SK-N-SH (cell line): Measurements from ENCODE around the gene ARMC6. TPM values are rescaled to one million over a fixed set of nuclear protein-coding genes. Genes with fewer than 3 reads are reported as not detected.
A peak's percentile ranks its signal among the peaks of the same experiment; 100 is the strongest.

Experiments used
- CTCF ChIA-PET: fragments of 300-600, 350-600 bp; formaldehyde crosslinking; extraction: SDS; loops from one replicate; lab custom pipeline; 2021; lab: Yijun Ruan, JAX
- POLR2A ChIA-PET: fragments of 350-600 bp; sonication (Branson Sonifier 250); formaldehyde crosslinking; extraction: SDS; loops from one replicate; lab custom pipeline; 2020; ENCODE audit warnings: antibody characterized with exemption, inconsistent platforms; lab: Yijun Ruan, JAX
- DNase-seq: peaks from one replicate; pipeline ENCODE4 v3.0.0; 2012
- H2AFZ ChIP-seq: fragments of 200-600 bp; sonication (generic); 2 replicates; pipeline ENCODE4 v1.8.1; 2016; ENCODE audit warnings: antibody characterized with exemption, mild to moderate bottlenecking, low read depth
- H3F3A ChIP-seq: fragments of 200-600 bp; sonication (generic); replicated peaks from 2 replicates; pipeline ENCODE3; 2016; ENCODE audit warnings: antibody characterized with exemption, mild to moderate bottlenecking; ENCODE audit not compliant: insufficient read depth
- H3K27ac ChIP-seq, 2 experiments: fragments of 200-500 bp in 1 of 2; fragments of 200-600 bp in 1 of 2; sonication (Bioruptor generic) in 1 of 2; sonication (generic), shearing (Covaris generic) in 1 of 2; 2 replicates each; pipeline versions ENCODE4 v1.5.1 to v1.6.1; 2014 to 2016; ENCODE audit warnings: low read depth in 2 of 2, inconsistent platforms in 1 of 2, low read length in 1 of 2, mild to moderate bottlenecking in 1 of 2, mixed read lengths in 1 of 2
- H3K27me3 ChIP-seq: fragments of 200-600 bp; sonication (generic), shearing (Covaris generic); 2 replicates; pipeline ENCODE4 v1.6.1; 2016; ENCODE audit warnings: mixed run types; ENCODE audit not compliant: insufficient read depth
- H3K36me3 ChIP-seq, 2 experiments: fragments of 200-500 bp in 1 of 2; fragments of 200-600 bp in 1 of 2; sonication (Bioruptor generic) in 1 of 2; sonication (generic) in 1 of 2; replicated peaks in 1 of 2; 2 replicates each; pipeline versions ENCODE3 to v1.5.1; 2014 to 2016; ENCODE audit warnings: low read length in 1 of 2, mild to moderate bottlenecking in 1 of 2; ENCODE audit not compliant: insufficient read depth in 2 of 2, control insufficient read depth in 1 of 2
- H3K4me1 ChIP-seq, 2 experiments: fragments of 200-500 bp in 1 of 2; fragments of 200-600 bp in 1 of 2; sonication (Bioruptor generic) in 1 of 2; sonication (generic), shearing (Covaris generic) in 1 of 2; 2 replicates each; pipeline versions ENCODE4 v1.5.1 to v1.6.1; 2014 to 2016; ENCODE audit warnings: low read depth in 1 of 2, low read length in 1 of 2, mixed run types in 1 of 2; ENCODE audit not compliant: insufficient read depth in 2 of 2, control insufficient read depth in 1 of 2
- H3K4me2 ChIP-seq: fragments of 200-600 bp; sonication (generic), shearing (Covaris generic); 2 replicates; pipeline ENCODE4 v1.6.1; 2017; ENCODE audit warnings: mixed run types
- H3K4me3 ChIP-seq, 2 experiments: fragments of 200-500 bp in 1 of 2; fragments of 200-600 bp in 1 of 2; sonication (Bioruptor generic) in 1 of 2; sonication (generic), shearing (Covaris generic) in 1 of 2; 2 replicates each; pipeline versions ENCODE4 v1.5.1 to v1.8.1; 2014 to 2016; ENCODE audit warnings: low read depth in 2 of 2, inconsistent platforms in 1 of 2, low read length in 1 of 2, mild to moderate bottlenecking in 1 of 2, mixed read lengths in 1 of 2, moderate library complexity in 1 of 2
- H3K79me2 ChIP-seq: fragments of 200-600 bp; sonication (generic); 2 replicates; pipeline ENCODE4 v1.8.1; 2017; ENCODE audit warnings: mild to moderate bottlenecking; ENCODE audit not compliant: insufficient read depth
- H3K9ac ChIP-seq: fragments of 200-600 bp; sonication (generic); 2 replicates; pipeline ENCODE4 v1.6.1; 2017; ENCODE audit warnings: mixed run types
- H3K9me2 ChIP-seq: fragments of 200-600 bp; sonication (generic); 2 replicates; pipeline ENCODE4 v1.6.1; 2017; ENCODE audit warnings: mixed run types
- H3K9me3 ChIP-seq: fragments of 200-600 bp; sonication (generic); 2 replicates; pipeline ENCODE4 v1.6.1; 2017; ENCODE audit warnings: mixed run types, mild to moderate bottlenecking, moderate library complexity
- H4K20me1 ChIP-seq: fragments of 200-600 bp; sonication (generic); 2 replicates; pipeline ENCODE4 v1.6.1; 2017; ENCODE audit warnings: mild to moderate bottlenecking, mixed run types; ENCODE audit not compliant: insufficient read depth
- CHD2 ChIP-seq: fragments of 150-350 bp; IDR thresholded peaks from 2 replicates; pipeline ENCODE4 v1.6.1; 2018; ENCODE audit warnings: low read length; ENCODE audit not compliant: partially characterized antibody
- EP300 ChIP-seq, 2 experiments: IDR thresholded peaks; 2 replicates each; pipeline versions ENCODE4 v1.4.0 to v1.6.1; 2012; ENCODE audit warnings: borderline replicate concordance in 1 of 2, low read depth in 1 of 2, low read length in 1 of 2
- FOSL2 ChIP-seq: IDR thresholded peaks from 2 replicates; pipeline ENCODE4 v1.4.0; 2012; ENCODE audit warnings: low read depth, mild to moderate bottlenecking, moderate library complexity, borderline replicate concordance
- FOXM1 ChIP-seq: IDR thresholded peaks from 2 replicates; pipeline ENCODE4 v1.4.0; 2012; ENCODE audit warnings: low read depth, mild to moderate bottlenecking
- GABPA ChIP-seq: IDR thresholded peaks from 2 replicates; pipeline ENCODE4 v1.4.0; 2012; ENCODE audit warnings: low read depth, mild to moderate bottlenecking
- JUND ChIP-seq: IDR thresholded peaks from 2 replicates; pipeline ENCODE4 v1.4.0; 2012
- MXI1 ChIP-seq: IDR thresholded peaks from 2 replicates; pipeline ENCODE4 v1.6.1; 2012; ENCODE audit warnings: mild to moderate bottlenecking, low read depth, low read length, improper control_type of control experiment
- NRF1 ChIP-seq: IDR thresholded peaks from 2 replicates; pipeline ENCODE4 v1.6.1; 2012; ENCODE audit warnings: low read depth, mild to moderate bottlenecking, low read length
- POLR2AphosphoS5 ChIP-seq: IDR thresholded peaks from 2 replicates; pipeline ENCODE4 v1.6.1; 2012; ENCODE audit warnings: low read depth, low read length
- RAD21 ChIP-seq: IDR thresholded peaks from 2 replicates; pipeline ENCODE4 v1.6.1; 2012; ENCODE audit warnings: mild to moderate bottlenecking, low read length
- RXRA ChIP-seq: IDR thresholded peaks from 2 replicates; pipeline ENCODE4 v1.4.0; 2012; ENCODE audit warnings: low read depth, mild to moderate bottlenecking, borderline replicate concordance
- TAF1 ChIP-seq: IDR thresholded peaks from 2 replicates; pipeline ENCODE4 v1.6.1; 2012; ENCODE audit warnings: low read depth, mild to moderate bottlenecking, low read length, moderate library complexity, borderline replicate concordance
- TCF12 ChIP-seq: IDR thresholded peaks from 2 replicates; pipeline ENCODE4 v1.4.0; 2012
- WGBS: methylation state at CpG from one replicate; pipeline ENCODE4 v1.1.6; 2017; ENCODE audit warnings: low lambda C conversion rate; 5-methylcytosine and 5-hydroxymethylcytosine counted together
- polyA plus RNA-seq, 3 experiments: library from polyadenylated mRNA; depleted of rRNA; stranded (reverse); fragments of >200 nt; gene quantifications; 2 replicates each; pipeline ENCODE4 v1.2.3, GENCODE V29; 2012
- TF ChIP-seq, protein P1 (sequence below): fragments of 150-350 bp; IDR thresholded peaks from 2 replicates; pipeline ENCODE4 v1.6.1; 2016; ENCODE audit warnings: mild to moderate bottlenecking, low read depth, low read length
- TF ChIP-seq, protein P2 (sequence below): IDR thresholded peaks from 2 replicates; pipeline ENCODE4; 2012
- TF ChIP-seq, protein P3 (sequence below): IDR thresholded peaks from 2 replicates; pipeline ENCODE4 v1.4.0; 2012; ENCODE audit warnings: low read depth
- TF ChIP-seq, protein P4 (sequence below): fragments of 150-350 bp; IDR thresholded peaks from 2 replicates; pipeline ENCODE4 v1.6.1; 2017; ENCODE audit warnings: antibody characterized with exemption, low read length, low read depth, borderline replicate concordance

Gene ARMC6
- polyA plus RNA-seq, 1 of the 3 experiments (the other 2 are of a cell fraction): 34.7 TPM

DNA sequence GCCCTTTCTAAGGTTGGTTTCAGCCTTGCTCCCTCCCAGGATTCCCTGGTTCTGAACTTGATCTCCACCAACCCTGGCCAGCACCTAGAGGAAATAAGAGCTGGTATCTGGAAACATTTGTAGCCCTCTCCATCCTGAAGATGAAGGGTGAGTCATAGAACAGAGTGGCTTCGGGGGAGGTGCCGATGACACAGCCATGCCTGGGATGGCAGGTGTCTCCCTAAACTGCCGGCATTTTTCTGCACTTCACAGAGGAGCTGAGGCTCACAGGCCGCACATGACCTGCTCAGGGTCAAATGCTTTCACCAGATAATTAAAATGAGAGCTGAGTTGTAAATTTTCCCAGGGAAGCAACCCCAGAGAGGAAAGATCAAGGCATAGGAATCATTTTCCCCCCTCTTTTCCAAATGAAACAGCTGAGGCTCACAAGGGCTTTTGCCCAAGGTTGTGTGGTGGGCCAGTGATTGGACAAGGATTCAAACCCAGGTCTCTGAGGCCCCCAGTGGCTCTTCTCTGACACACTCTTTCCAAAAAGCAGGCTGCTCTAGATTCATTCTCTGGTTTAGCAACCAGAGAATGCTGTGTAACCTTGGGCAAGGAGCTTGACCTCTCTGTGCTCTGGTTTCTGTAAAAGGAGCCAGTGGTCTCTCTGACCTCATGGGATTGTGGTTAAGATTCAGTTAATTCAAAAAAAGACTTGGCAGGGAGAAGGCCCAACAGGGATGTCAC, 29.2 kb downstream of the ARMC6 start:
- H3F3A ChIP-seq: peaks cover 19% of the 10 kb centered on the region
- H3K4me1 ChIP-seq: peaks cover 6 to 16% of the 10 kb centered on the region in 2 experiments; a peak in 2 of 4 replicates
- peak overlapping the region; percentile 47; the same call in 1 of the 2 replicates for H3K9ac ChIP-seq
- ChIA-PET CTCF (interaction anchor here (0.7 to 2.9 kb wide), 11 partner anchors 8 to 112 kb away, joined by 3 to 8 read pairs (median 4); no protein-coding TSS in a partner anchor), POLR2A (interaction anchor here (0.6 kb wide), 1 partner anchor 9 kb away, joined by 3 read pairs; no protein-coding TSS in a partner anchor)
- H3K4me3 ChIP-seq: peak overlapping the region; percentile 59
- no peaks in the 10 kb centered on the region for H3K9me2 ChIP-seq
- no peak for DNase-seq
- 23% methylated on average over 3 of the region's 4 CpGs for WGBS
- H3K79me2 ChIP-seq: no peaks in the 10 kb centered on the region
- H3K9me3 ChIP-seq: no peaks in the 10 kb centered on the region
- no peaks in the 10 kb centered on the region for H3K27me3 ChIP-seq
- peak overlapping the region; percentile 60; the same call in 1 of the 2 replicates for H2AFZ ChIP-seq
- peak overlapping the region; percentile 11 to 66; a peak in 3 of 4 replicates for H3K27ac ChIP-seq
- H4K20me1 ChIP-seq: no peaks in the 10 kb centered on the region
- H3K4me2 ChIP-seq: peak overlapping the region; percentile 78
- TF ChIP-seq JUND (peak; percentile 48; the same call in 1 of the 2 replicates), RXRA (no peak), FOSL2 (peak; percentile 80)
- TF ChIP-seq, protein P1, sequence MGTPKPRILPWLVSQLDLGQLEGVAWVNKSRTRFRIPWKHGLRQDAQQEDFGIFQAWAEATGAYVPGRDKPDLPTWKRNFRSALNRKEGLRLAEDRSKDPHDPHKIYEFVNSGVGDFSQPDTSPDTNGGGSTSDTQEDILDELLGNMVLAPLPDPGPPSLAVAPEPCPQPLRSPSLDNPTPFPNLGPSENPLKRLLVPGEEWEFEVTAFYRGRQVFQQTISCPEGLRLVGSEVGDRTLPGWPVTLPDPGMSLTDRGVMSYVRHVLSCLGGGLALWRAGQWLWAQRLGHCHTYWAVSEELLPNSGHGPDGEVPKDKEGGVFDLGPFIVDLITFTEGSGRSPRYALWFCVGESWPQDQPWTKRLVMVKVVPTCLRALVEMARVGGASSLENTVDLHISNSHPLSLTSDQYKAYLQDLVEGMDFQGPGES: no peak
- TF ChIP-seq, all 33 proteins: peak for 2
- peaks cover 0 to 2% of the 10 kb centered on the region in 2 experiments for H3K36me3 ChIP-seq

DNA sequence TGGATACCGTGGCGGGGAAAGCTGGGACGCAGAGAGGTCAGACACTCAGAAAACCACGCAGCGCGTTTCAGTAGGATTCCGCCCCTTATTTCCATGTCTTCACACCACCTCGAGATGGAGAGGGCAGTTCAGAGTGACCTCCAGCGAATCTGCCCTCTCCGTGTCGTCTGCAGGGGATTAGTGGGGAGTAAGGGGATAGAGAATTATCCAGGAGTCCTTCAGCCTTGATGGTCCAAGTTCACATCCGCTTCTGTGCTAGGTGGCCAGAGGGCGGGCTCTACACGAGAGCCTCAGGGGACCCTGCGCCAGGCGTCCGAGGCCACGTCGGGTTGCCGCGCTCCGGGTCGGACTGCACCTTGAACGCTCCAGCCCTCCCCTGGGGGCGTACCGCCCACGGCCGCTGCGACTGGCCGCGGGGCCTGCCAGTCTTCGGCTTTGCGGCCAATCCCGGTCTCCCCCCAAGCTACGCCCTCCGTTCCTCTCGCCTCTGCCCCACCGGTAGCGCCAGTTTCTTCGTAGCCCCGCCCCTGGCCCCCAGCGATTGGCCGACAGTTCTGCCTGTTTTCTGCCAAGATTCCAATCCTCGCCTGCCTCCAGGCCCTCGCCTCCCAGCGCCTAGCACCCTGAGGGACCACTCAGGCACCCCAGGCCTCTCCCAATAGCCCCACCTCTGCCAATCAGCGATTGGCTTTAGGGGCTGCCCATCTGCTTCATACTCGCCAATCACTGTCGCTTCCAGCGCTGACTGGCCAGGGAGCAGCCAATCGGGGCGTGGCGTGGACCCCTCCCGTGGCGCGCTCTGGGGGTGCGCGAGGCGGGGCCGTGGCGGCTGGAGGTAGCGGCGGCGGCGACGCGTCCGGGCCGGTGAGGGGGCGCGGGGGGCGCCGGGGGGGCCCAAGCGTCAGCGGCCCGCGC, 30.0 kb downstream of the ARMC6 start, which contains the start of gene SLC25A42:
SLC25A42 (plus strand) TSS at position 812 of the 915 bp plus-strand sequence. CDS start 32,131 bp downstream, outside the sequence.
- Histone ChIP-seq H3K27ac (peak within 1 kb of the TSS; percentile 11 to 73; a peak in 3 of 4 replicates), H3K4me2 (peak within 1 kb of the TSS; percentile 96), H3K9me2 (no peaks in the 10 kb centered on the region), H3K9me3 (no peaks in the 10 kb centered on the region), H4K20me1 (no peaks in the 10 kb centered on the region), H3K4me3 (peak within 1 kb of the TSS; percentile 59 to 72), H3K9ac (peak within 1 kb of the TSS; percentile 47; the same call in 1 of the 2 replicates), H2AFZ (peak within 1 kb of the TSS; percentile 73; the same call in 1 of the 2 replicates), H3K36me3 (no peaks in the 10 kb centered on the region), H3K27me3 (no peaks in the 10 kb centered on the region), H3F3A (peaks cover 19% of the 10 kb centered on the region), H3K79me2 (no peaks in the 10 kb centered on the region), H3K4me1 (peaks cover 6 to 16% of the 10 kb centered on the region in 2 experiments; a peak in 2 of 4 replicates)
- CTCF ChIA-PET: interaction anchor here (0.7 to 2.9 kb wide), 9 partner anchors 9 to 111 kb away, joined by 3 to 8 read pairs (median 5); no protein-coding TSS in a partner anchor
- DNase-seq: peak; percentile 99
- POLR2A ChIA-PET: interaction anchor here (0.6 kb wide), 1 partner anchor 8 kb away, joined by 3 read pairs; no protein-coding TSS in a partner anchor
- TF ChIP-seq RAD21 (no peak), MXI1 (0 out of 2 replicates have a peak, but pooled peaks have one; percentile 18), EP300 (IDR thresholded peaks at IDR 0.05; ENCODE audit: borderline replicate concordance in 1 of 2, low read depth in 1 of 2, low read length in 1 of 2) (no peak), TAF1 (0 out of 2 replicates have a peak, but pooled peaks have one; percentile 17), CHD2 (peak; percentile 89), GABPA (no peak), NRF1 (peak; percentile 28; the same call in 1 of the 2 replicates), POLR2AphosphoS5 (peak; percentile 19; the same call in 1 of the 2 replicates), FOXM1 (no peak), TCF12 (no peak)
- TF ChIP-seq, protein P1: peak; percentile 89
- TF ChIP-seq, protein P2, sequence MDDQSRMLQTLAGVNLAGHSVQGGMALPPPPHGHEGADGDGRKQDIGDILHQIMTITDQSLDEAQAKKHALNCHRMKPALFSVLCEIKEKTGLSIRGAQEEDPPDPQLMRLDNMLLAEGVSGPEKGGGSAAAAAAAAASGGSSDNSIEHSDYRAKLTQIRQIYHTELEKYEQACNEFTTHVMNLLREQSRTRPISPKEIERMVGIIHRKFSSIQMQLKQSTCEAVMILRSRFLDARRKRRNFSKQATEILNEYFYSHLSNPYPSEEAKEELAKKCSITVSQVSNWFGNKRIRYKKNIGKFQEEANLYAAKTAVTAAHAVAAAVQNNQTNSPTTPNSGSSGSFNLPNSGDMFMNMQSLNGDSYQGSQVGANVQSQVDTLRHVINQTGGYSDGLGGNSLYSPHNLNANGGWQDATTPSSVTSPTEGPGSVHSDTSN: peak; percentile 99
- TF ChIP-seq, protein P3, sequence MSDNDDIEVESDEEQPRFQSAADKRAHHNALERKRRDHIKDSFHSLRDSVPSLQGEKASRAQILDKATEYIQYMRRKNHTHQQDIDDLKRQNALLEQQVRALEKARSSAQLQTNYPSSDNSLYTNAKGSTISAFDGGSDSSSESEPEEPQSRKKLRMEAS: 0 out of 2 replicates have a peak, but pooled peaks have one; percentile 15
- TF ChIP-seq, protein P4, sequence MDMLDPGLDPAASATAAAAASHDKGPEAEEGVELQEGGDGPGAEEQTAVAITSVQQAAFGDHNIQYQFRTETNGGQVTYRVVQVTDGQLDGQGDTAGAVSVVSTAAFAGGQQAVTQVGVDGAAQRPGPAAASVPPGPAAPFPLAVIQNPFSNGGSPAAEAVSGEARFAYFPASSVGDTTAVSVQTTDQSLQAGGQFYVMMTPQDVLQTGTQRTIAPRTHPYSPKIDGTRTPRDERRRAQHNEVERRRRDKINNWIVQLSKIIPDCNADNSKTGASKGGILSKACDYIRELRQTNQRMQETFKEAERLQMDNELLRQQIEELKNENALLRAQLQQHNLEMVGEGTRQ: peak; percentile 16; the same call in 1 of the 2 replicates
- WGBS: 16% methylated on average over 29 of the region's 77 CpGs
